K562 (cell line): ENCODE data around the gene CLCN2.

Experiments used
- ESRRA ChIP-seq: fragments of 450-650 bp; IDR thresholded peaks from 2 replicates; pipeline ENCODE4 v1.6.1; 2014; ENCODE audit warnings: low read depth, mild to moderate bottlenecking, moderate library complexity, borderline replicate concordance
- GTF2F1 ChIP-seq: IDR thresholded peaks from 2 replicates; pipeline ENCODE4 v1.6.1; 2011; ENCODE audit warnings: low read depth, low read length, improper control_type of control experiment
- PHF20 ChIP-seq: fragments of 450-650 bp; IDR thresholded peaks from 2 replicates; pipeline ENCODE4 v1.6.1; 2018; ENCODE audit not compliant: partially characterized antibody
- POLR2AphosphoS5 ChIP-seq: IDR thresholded peaks from 2 replicates; pipeline ENCODE4 v1.6.1; 2011; ENCODE audit warnings: mild to moderate bottlenecking, low read depth, low read length, moderate library complexity; ENCODE audit not compliant: control insufficient read depth, insufficient read depth
- RBM22 ChIP-seq: fragments of 200-400 bp; formaldehyde crosslinking; IDR thresholded peaks from 2 replicates; pipeline ENCODE4 v1.6.1; 2018; ENCODE audit warnings: low read length, low read depth; ENCODE audit not compliant: poor library complexity, severe bottlenecking
- SMAD1 ChIP-seq: fragments of 150-350 bp; IDR thresholded peaks from 2 replicates; pipeline ENCODE4 v1.6.1; 2014; ENCODE audit warnings: low read length, low read depth; ENCODE audit not compliant: partially characterized antibody
- TOE1 ChIP-seq, 2 experiments: fragments of 450-650 bp in 1 of 2; sonication (generic) in 1 of 2; formaldehyde crosslinking in 1 of 2; IDR thresholded peaks; 2 replicates each; pipeline versions ENCODE4 v1.7.1 to v1.8.0; 2016 to 2022; ENCODE audit warnings: borderline replicate concordance in 2 of 2, mild to moderate bottlenecking in 2 of 2, antibody characterized with exemption in 1 of 2, inconsistent platforms in 1 of 2, low read depth in 1 of 2, missing genetic modification reagents in 1 of 2, moderate library complexity in 1 of 2
- YY1 ChIP-seq, 3 experiments: IDR thresholded peaks; 2 replicates each; pipeline ENCODE4 v1.6.1; 2011; ENCODE audit warnings: low read length in 2 of 3, mild to moderate bottlenecking in 2 of 3, moderate library complexity in 2 of 3, borderline replicate concordance in 1 of 3, control low read depth in 1 of 3, low read depth in 1 of 3; ENCODE audit not compliant: insufficient read depth in 3 of 3, insufficient replicate concordance in 2 of 3, control insufficient read depth in 1 of 3, insufficient read length in 1 of 3; ENCODE audit errors: extremely low read depth in 1 of 3
- TF ChIP-seq, protein P1 (sequence below), 3 experiments: IDR thresholded peaks in 2 of 3; conservative IDR thresholded peaks in 1 of 3; 2 replicates each; pipeline ENCODE4 v1.5.1; 2011 to 2012; ENCODE audit warnings: low read length in 3 of 3, mild to moderate bottlenecking in 3 of 3, control low read depth in 2 of 3, improper control_type of control experiment in 1 of 3, inconsistent platforms in 1 of 3, low read depth in 1 of 3, mixed read lengths in 1 of 3, moderate library complexity in 1 of 3; ENCODE audit not compliant: insufficient read depth in 2 of 3
- TF ChIP-seq, protein P2 (sequence below): fragments of 250-450 bp; sonication (Bioruptor Pico); IDR thresholded peaks from 2 replicates; pipeline ENCODE4 v1.5.0; 2020; ENCODE audit warnings: mild to moderate bottlenecking, borderline replicate concordance

DNA sequence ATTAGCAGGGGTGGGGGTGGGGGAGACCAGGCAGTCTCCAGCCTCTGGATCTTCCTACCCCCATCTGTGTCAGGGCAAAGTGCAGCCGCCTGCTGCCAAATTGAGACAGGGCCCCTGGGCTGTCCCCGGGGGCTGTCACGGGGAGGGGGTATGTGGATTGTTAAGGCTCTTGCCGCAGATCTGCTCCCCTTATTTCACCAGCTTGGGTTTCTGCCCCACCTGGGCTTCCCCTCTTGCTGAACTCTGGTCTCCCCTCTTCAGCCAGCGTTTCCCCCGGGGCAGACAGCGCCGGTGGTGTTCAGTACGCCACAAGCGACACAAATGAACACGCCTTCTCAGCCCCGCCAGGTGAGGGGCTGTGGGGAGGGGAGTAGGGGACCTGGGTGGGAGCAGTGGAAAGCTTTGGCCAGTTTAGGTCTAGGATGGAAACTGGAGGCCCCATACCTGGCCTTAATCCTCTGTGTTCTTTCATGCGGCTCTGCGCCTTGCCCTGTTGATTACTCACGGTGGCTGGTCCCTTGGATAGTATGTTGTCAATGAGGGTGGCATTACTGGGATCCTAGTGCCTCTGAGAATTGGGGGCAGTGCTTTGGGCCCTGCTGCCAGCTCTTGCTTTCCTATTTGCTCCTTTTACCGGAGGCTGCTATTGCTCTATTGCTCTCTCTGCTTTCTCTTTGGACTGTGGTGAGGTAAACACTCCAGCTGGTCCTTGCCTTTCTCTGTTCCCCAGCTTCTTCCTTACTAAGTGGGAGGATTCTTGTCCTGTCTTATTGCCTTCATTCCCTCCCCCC is 45.3 kb downstream of the CLCN2 start:
- TF ChIP-seq, protein P1, sequence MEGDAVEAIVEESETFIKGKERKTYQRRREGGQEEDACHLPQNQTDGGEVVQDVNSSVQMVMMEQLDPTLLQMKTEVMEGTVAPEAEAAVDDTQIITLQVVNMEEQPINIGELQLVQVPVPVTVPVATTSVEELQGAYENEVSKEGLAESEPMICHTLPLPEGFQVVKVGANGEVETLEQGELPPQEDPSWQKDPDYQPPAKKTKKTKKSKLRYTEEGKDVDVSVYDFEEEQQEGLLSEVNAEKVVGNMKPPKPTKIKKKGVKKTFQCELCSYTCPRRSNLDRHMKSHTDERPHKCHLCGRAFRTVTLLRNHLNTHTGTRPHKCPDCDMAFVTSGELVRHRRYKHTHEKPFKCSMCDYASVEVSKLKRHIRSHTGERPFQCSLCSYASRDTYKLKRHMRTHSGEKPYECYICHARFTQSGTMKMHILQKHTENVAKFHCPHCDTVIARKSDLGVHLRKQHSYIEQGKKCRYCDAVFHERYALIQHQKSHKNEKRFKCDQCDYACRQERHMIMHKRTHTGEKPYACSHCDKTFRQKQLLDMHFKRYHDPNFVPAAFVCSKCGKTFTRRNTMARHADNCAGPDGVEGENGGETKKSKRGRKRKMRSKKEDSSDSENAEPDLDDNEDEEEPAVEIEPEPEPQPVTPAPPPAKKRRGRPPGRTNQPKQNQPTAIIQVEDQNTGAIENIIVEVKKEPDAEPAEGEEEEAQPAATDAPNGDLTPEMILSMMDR (IDR thresholded peaks at IDR 0.05 in 2 of 3, conservative IDR thresholded peaks at IDR 0.05 in 1 of 3; ENCODE audit: insufficient read depth in 2 of 3, low read depth in 1 of 3, low read length in 3 of 3) = no peak
- TF ChIP-seq RBM22 (no peak), POLR2AphosphoS5 (no peak), PHF20 (no peak), GTF2F1 (no peak), TOE1 (IDR thresholded peaks at IDR 0.05; ENCODE audit: borderline replicate concordance) (no peak), TOE1 (CRISPR knock-in tag; IDR thresholded peaks at IDR 0.05; ENCODE audit: borderline replicate concordance, low read depth) (no peak), YY1 (IDR thresholded peaks at IDR 0.05; ENCODE audit: borderline replicate concordance in 1 of 3, control insufficient read depth in 1 of 3, extremely low read depth in 1 of 3, insufficient read depth in 3 of 3, insufficient read length in 1 of 3, insufficient replicate concordance in 2 of 3, low read depth in 1 of 3, low read length in 2 of 3) (no peak), SMAD1 (no peak), ESRRA (no peak)
- TF ChIP-seq, protein P2, sequence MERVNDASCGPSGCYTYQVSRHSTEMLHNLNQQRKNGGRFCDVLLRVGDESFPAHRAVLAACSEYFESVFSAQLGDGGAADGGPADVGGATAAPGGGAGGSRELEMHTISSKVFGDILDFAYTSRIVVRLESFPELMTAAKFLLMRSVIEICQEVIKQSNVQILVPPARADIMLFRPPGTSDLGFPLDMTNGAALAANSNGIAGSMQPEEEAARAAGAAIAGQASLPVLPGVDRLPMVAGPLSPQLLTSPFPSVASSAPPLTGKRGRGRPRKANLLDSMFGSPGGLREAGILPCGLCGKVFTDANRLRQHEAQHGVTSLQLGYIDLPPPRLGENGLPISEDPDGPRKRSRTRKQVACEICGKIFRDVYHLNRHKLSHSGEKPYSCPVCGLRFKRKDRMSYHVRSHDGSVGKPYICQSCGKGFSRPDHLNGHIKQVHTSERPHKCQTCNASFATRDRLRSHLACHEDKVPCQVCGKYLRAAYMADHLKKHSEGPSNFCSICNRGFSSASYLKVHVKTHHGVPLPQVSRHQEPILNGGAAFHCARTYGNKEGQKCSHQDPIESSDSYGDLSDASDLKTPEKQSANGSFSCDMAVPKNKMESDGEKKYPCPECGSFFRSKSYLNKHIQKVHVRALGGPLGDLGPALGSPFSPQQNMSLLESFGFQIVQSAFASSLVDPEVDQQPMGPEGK (CRISPR knock-in tag) = no peak
